Endothelial cell of umbilical vein (primary cell): ENCODE data around the gene KRTAP4-9.

ENCODE experiments used
- CTCF ChIP-seq, 2 donors: IDR thresholded peaks; 1 replicate in 1 of 2; 2 replicates in 1 of 2; pipeline ENCODE4 v1.5.1; 2011; ENCODE audit warnings: low read length in 2 of 2, mild to moderate bottlenecking in 2 of 2, moderate library complexity in 2 of 2, control low read depth in 1 of 2, inconsistent platforms in 1 of 2, low read depth in 1 of 2; ENCODE audit not compliant: insufficient read depth in 1 of 2; ENCODE audit errors: extremely low read depth in 1 of 2
- POLR2AphosphoS5 ChIP-seq: IDR thresholded peaks from 2 replicates; pipeline ENCODE4 v1.6.1; 2012; ENCODE audit warnings: low read depth, mild to moderate bottlenecking, control low read depth, low read length, moderate library complexity; ENCODE audit not compliant: insufficient read depth

GRCh38 chr17:41107941-41108450 lies 2.8 kb downstream of the KRTAP4-9 start:
- no peak for TF ChIP-seq CTCF (IDR thresholded peaks at IDR 0.05; ENCODE audit: extremely low read depth in 1 of 2, insufficient read depth in 1 of 2, low read depth in 1 of 2, low read length in 2 of 2)
- TF ChIP-seq POLR2AphosphoS5 = no peak
